HG02798 (cell line): Measurements from ENCODE around the gene AVEN.
"Not testable (repeated sequence)": the region's sequence is repeated elsewhere in the genome, so short reads cannot be mapped to it uniquely, and the experiment has no call there.

ENCODE experiments used
- ATAC-seq: cut with Tn5 transposase; IDR thresholded peaks from one replicate; pipeline ENCODE4 v1.9.1; 2021; ENCODE audit warnings: mild to moderate bottlenecking; ENCODE audit not compliant: unreplicated experiment, poor library complexity

The AVEN gene

GRCh38 chr15:33819499-33819898, 219.5 kb downstream of the AVEN start:
- ATAC-seq = not testable (repeated sequence)
